CD8-positive, alpha-beta memory T cell (primary cell): Measurements from ENCODE around the gene PSMB7. TPM values are rescaled to one million over a fixed set of nuclear protein-coding genes. Genes with fewer than 3 reads are reported as not detected.
"Not testable (repeated sequence)": the region's sequence is repeated elsewhere in the genome, so short reads cannot be mapped to it uniquely, and the experiment has no call there.

Experiments
- CTCF ChIA-PET: fragments of 350-600 bp; sonication (Branson Sonifier 250); formaldehyde crosslinking; loops from one replicate; lab custom pipeline; 2021; ENCODE audit warnings: antibody characterized with exemption; lab: Charles Lee
- POLR2A ChIA-PET: fragments of 350-600 bp; sonication (Branson Sonifier 250); formaldehyde crosslinking; loops from one replicate; lab custom pipeline; 2021; ENCODE audit warnings: antibody characterized with exemption; lab: Charles Lee
- DNase-seq, 5 donors: peaks; one replicate each; pipeline versions ENCODE4 v3.0.0 to v3.0.0-alpha.2; 2020 to 2022; ENCODE audit warnings: mixed read lengths in 1 of 5
- H3K27ac ChIP-seq: one replicate; pipeline ENCODE4 v1.7.0; 2013; ENCODE audit warnings: low read depth, mild to moderate bottlenecking, low read length, moderate library complexity
- H3K27me3 ChIP-seq: 2 replicates; pipeline ENCODE4 v1.7.0; 2013; ENCODE audit warnings: low read length, mild to moderate bottlenecking; ENCODE audit not compliant: insufficient read depth, poor library complexity, severe bottlenecking
- H3K36me3 ChIP-seq: 2 replicates; pipeline ENCODE4 v1.7.0; 2013; ENCODE audit warnings: mild to moderate bottlenecking, low read length, moderate library complexity; ENCODE audit not compliant: insufficient read depth
- H3K4me1 ChIP-seq: 2 replicates; pipeline ENCODE4 v1.7.0; 2013; ENCODE audit warnings: mild to moderate bottlenecking, low read length, moderate library complexity; ENCODE audit not compliant: insufficient read depth
- H3K4me3 ChIP-seq: 2 replicates; pipeline ENCODE4 v1.7.0; 2013; ENCODE audit warnings: mild to moderate bottlenecking, low read length
- H3K9me3 ChIP-seq: 2 replicates; pipeline ENCODE4 v1.7.0; 2013; ENCODE audit warnings: mild to moderate bottlenecking, low read length
- H3K27ac Mint-ChIP-seq, 8 donors: one replicate each; pipeline ENCODE4 v1.8.0; 2020 to 2021; ENCODE audit warnings: mixed read lengths in 8 of 8, mild to moderate bottlenecking in 6 of 8, inconsistent platforms in 3 of 8, moderate library complexity in 3 of 8
- H3K27me3 Mint-ChIP-seq, 2 donors: one replicate each; pipeline ENCODE4 v1.8.0; 2020 to 2021; ENCODE audit warnings: mixed read lengths in 2 of 2, mild to moderate bottlenecking in 1 of 2, moderate library complexity in 1 of 2
- H3K36me3 Mint-ChIP-seq, 3 donors: one replicate each; pipeline ENCODE4 v1.8.0; 2020 to 2021; ENCODE audit warnings: mixed read lengths in 3 of 3, inconsistent platforms in 1 of 3, mild to moderate bottlenecking in 1 of 3
- H3K4me1 Mint-ChIP-seq, 3 donors: one replicate each; pipeline ENCODE4 v1.8.0; 2020 to 2021; ENCODE audit warnings: mixed read lengths in 3 of 3, inconsistent platforms in 1 of 3, mild to moderate bottlenecking in 1 of 3
- H3K4me3 Mint-ChIP-seq, 7 donors: one replicate each; pipeline ENCODE4 v1.8.0; 2020 to 2021; ENCODE audit warnings: mixed read lengths in 7 of 7, mild to moderate bottlenecking in 6 of 7, moderate library complexity in 4 of 7, inconsistent platforms in 2 of 7
- H3K9me3 Mint-ChIP-seq, 5 donors: one replicate each; pipeline ENCODE4 v1.8.0; 2020 to 2022; ENCODE audit warnings: mixed read lengths in 5 of 5, mild to moderate bottlenecking in 3 of 5, moderate library complexity in 2 of 5, inconsistent platforms in 1 of 5
- polyA plus RNA-seq: library from polyadenylated mRNA; unstranded; fragments of 300-500 nt; fragmentation: Illumina TruSeq; gene quantifications from one replicate; pipeline ENCODE4 v1.2.3, GENCODE V29; 2021
- total RNA-seq, 2 experiments: library from RNA; stranded (reverse); gene quantifications; one replicate each; pipeline ENCODE4 v1.2.3, GENCODE V29; 2021

The PSMB7 gene
- total and polyA plus RNA-seq, 3 experiments from 2014 or later = 161 to 215 (median 215) TPM

DNA sequence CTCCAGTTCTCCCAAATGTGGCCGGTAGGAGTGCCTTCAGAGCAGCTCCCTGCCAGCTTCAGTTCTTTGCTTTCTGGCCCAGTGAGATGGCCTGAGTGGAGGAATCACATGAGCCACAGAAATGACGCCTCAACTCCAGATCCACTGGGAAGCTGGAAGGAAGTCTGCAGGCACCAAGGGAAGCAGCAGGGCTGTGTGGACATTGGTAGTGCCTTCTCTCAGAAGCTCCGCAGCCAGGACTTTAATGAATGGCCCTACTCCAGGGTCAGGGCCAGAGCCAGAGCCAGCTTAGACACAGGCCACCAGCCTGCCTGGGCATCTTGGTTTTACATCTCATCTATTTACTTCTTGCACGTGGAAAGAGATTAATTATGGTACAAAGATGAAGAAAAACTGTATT, 12.0 kb upstream of the PSMB7 start:
- Histone ChIP-seq H3K4me1 (no peaks in the 10 kb centered on the region), H3K4me3 (no peak overlapping the region), H3K27ac (no peak overlapping the region), H3K36me3 (no peaks in the 10 kb centered on the region), H3K9me3 (no peaks in the 10 kb centered on the region), H3K27me3 (no peaks in the 10 kb centered on the region)
- Mint-ChIP-seq H3K27me3 (peaks cover 4 to 7% of the 10 kb centered on the region in 2 donors), H3K9me3 (no peaks in the 10 kb centered on the region), H3K27ac (no peak overlapping the region), H3K4me1 (no peaks in the 10 kb centered on the region), H3K36me3 (no peaks in the 10 kb centered on the region), H3K4me3 (no peak overlapping the region)
- DNase-seq = no peak
- ChIA-PET POLR2A (no interaction called here), CTCF (no interaction called here)

GRCh38 chr9:124426361-124426760, 11.1 kb upstream of the PSMB7 start:
- H3K27me3 ChIP-seq = no peaks in the 10 kb centered on the region
- no peak overlapping the region for H3K27ac ChIP-seq
- H3K4me1 Mint-ChIP-seq = no peaks in the 10 kb centered on the region
- ChIA-PET POLR2A (no interaction called here), CTCF (no interaction called here)
- no peaks in the 10 kb centered on the region for H3K4me1 ChIP-seq
- no peak overlapping the region for H3K4me3 Mint-ChIP-seq
- DNase-seq = no peak
- H3K36me3 ChIP-seq = no peaks in the 10 kb centered on the region
- no peaks in the 10 kb centered on the region for H3K9me3 Mint-ChIP-seq
- H3K36me3 Mint-ChIP-seq = no peaks in the 10 kb centered on the region
- no peak overlapping the region for H3K4me3 ChIP-seq
- H3K27me3 Mint-ChIP-seq = peaks cover 0 to 6% of the 10 kb centered on the region in 2 donors
- H3K9me3 ChIP-seq = no peaks in the 10 kb centered on the region
- no peak overlapping the region for H3K27ac Mint-ChIP-seq

- H3K27ac ChIP-seq, H3K36me3 Mint-ChIP-seq, H3K27me3 Mint-ChIP-seq, DNase-seq, H3K4me1 Mint-ChIP-seq, H3K9me3 ChIP-seq, CTCF ChIA-PET, H3K27ac Mint-ChIP-seq, H3K4me3 Mint-ChIP-seq, H3K27me3 ChIP-seq, POLR2A ChIA-PET, H3K4me1 ChIP-seq, H3K4me3 ChIP-seq, H3K9me3 Mint-ChIP-seq, H3K36me3 ChIP-seq: not testable (repeated sequence)
These were observed 10.5 kb upstream of the PSMB7 start for GRCh38 chr9:124425733-124426132.

- H3K27ac ChIP-seq = no peak overlapping the region
- Mint-ChIP-seq H3K27ac (no peak overlapping the region), H3K36me3 (no peaks in the 10 kb centered on the region), H3K4me3 (no peak overlapping the region), H3K4me1 (peaks cover 7 to 17% (median 12%) of the 10 kb centered on the region in 3 donors), H3K27me3 (peaks cover 0 to 6% of the 10 kb centered on the region in 2 donors), H3K9me3 (no peaks in the 10 kb centered on the region)
- no peaks in the 10 kb centered on the region for H3K27me3 ChIP-seq
- no peaks in the 10 kb centered on the region for H3K4me1 ChIP-seq
- no peaks in the 10 kb centered on the region for H3K36me3 ChIP-seq
- H3K9me3 ChIP-seq = no peaks in the 10 kb centered on the region
- H3K4me3 ChIP-seq = no peak overlapping the region
- ChIA-PET POLR2A (no interaction called here), CTCF (no interaction called here)
- no peak for DNase-seq
These were observed 8.3 kb upstream of the PSMB7 start for GRCh38 chr9:124423591-124423990.

DNA sequence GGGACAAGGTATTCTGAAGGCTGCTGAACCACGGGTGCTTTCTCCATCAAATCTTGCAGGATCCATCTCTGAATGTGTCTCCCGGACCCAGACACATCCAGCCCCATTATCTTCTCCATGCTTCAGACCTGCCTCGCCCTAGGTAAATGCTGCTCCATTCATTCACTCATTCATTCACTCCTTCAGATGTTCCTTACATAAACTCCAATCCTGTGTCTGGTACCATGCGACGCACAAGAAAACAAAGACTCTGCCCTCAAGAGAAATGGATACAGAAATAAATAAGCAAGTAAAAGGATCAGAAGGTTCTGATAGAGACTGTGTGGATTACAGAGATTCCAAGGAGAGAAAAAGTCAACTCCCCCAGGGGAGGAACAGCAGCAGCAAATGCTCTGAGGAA, 7.9 kb upstream of the PSMB7 start:
- H3K36me3 Mint-ChIP-seq = no peaks in the 10 kb centered on the region
- Histone ChIP-seq H3K4me3 (no peak overlapping the region), H3K4me1 (no peaks in the 10 kb centered on the region), H3K27ac (no peak overlapping the region), H3K36me3 (no peaks in the 10 kb centered on the region), H3K27me3 (no peaks in the 10 kb centered on the region), H3K9me3 (no peaks in the 10 kb centered on the region)
- no peak overlapping the region for H3K4me3 Mint-ChIP-seq
- CTCF ChIA-PET = no interaction called here
- peaks cover 8 to 18% (median 12%) of the 10 kb centered on the region in 3 donors for H3K4me1 Mint-ChIP-seq
- H3K9me3 Mint-ChIP-seq = no peaks in the 10 kb centered on the region
- POLR2A ChIA-PET = no interaction called here
- H3K27me3 Mint-ChIP-seq = peaks cover 0 to 6% of the 10 kb centered on the region in 2 donors
- H3K27ac Mint-ChIP-seq = no peak overlapping the region
- no peak for DNase-seq

- H3K9me3 Mint-ChIP-seq = no peaks in the 10 kb centered on the region
- H3K36me3 Mint-ChIP-seq = no peaks in the 10 kb centered on the region
- peaks cover 8 to 18% (median 12%) of the 10 kb centered on the region in 3 donors for H3K4me1 Mint-ChIP-seq
- H3K4me3 Mint-ChIP-seq = no peak overlapping the region
- ChIA-PET POLR2A (no interaction called here), CTCF (no interaction called here)
- no peaks in the 10 kb centered on the region for H3K27me3 ChIP-seq
- no peak overlapping the region for H3K27ac ChIP-seq
- H3K27ac Mint-ChIP-seq = no peak overlapping the region
- no peaks in the 10 kb centered on the region for H3K9me3 ChIP-seq
- no peaks in the 10 kb centered on the region for H3K4me1 ChIP-seq
- no peak for DNase-seq
- no peak overlapping the region for H3K4me3 ChIP-seq
- peaks cover 0 to 6% of the 10 kb centered on the region in 2 donors for H3K27me3 Mint-ChIP-seq
- H3K36me3 ChIP-seq = no peaks in the 10 kb centered on the region
These were observed 5.8 kb upstream of the PSMB7 start for GRCh38 chr9:124420991-124421543.

GRCh38 chr9:124419832-124420489, 4.7 kb upstream of the PSMB7 start:
- ChIA-PET POLR2A (no interaction called here), CTCF (interaction anchor here (1.2 kb wide), 1 partner anchor 11 kb away, joined by 4 read pairs; no protein-coding TSS in a partner anchor)
- peaks cover 0 to 6% of the 10 kb centered on the region in 2 donors for H3K27me3 Mint-ChIP-seq
- H3K4me1 Mint-ChIP-seq = peaks cover 15 to 26% (median 19%) of the 10 kb centered on the region in 3 donors
- H3K9me3 Mint-ChIP-seq = peaks cover 0 to 4% (median 2%) of the 10 kb centered on the region in 5 donors
- DNase-seq = no peak
- Histone ChIP-seq H3K4me1 (peaks cover 5% of the 10 kb centered on the region), H3K27ac (no peak overlapping the region), H3K27me3 (no peaks in the 10 kb centered on the region), H3K9me3 (no peaks in the 10 kb centered on the region), H3K4me3 (no peak overlapping the region), H3K36me3 (no peaks in the 10 kb centered on the region)
- peaks cover 0 to 4% (median 2%) of the 10 kb centered on the region in 3 donors for H3K36me3 Mint-ChIP-seq
- no peak overlapping the region for H3K4me3 Mint-ChIP-seq
- H3K27ac Mint-ChIP-seq = peak overlapping the region in 3 of 8 donors; percentile 24 to 81 (median 26)

GRCh38 chr9:124415852-124416484, 726 bp upstream of the PSMB7 start:
- H3K9me3 ChIP-seq = no peaks in the 10 kb centered on the region
- CTCF ChIA-PET = no interaction called here
- H3K4me1 ChIP-seq = peaks cover 17% of the 10 kb centered on the region
- Mint-ChIP-seq H3K27ac (peak overlapping the region in 5 of 8 donors; percentile 82 to 98 (median 97)), H3K27me3 (no peaks in the 10 kb centered on the region), H3K4me1 (peaks cover 36 to 49% (median 47%) of the 10 kb centered on the region in 3 donors), H3K36me3 (peaks cover 6 to 38% (median 22%) of the 10 kb centered on the region in 3 donors), H3K4me3 (peak overlapping the region; percentile 95 to 99 (median 98)), H3K9me3 (peaks cover 0 to 4% (median 2%) of the 10 kb centered on the region in 5 donors)
- peaks cover 26% of the 10 kb centered on the region for H3K36me3 ChIP-seq
- H3K27ac ChIP-seq = no peak overlapping the region
- peak overlapping the region; percentile 44 for H3K4me3 ChIP-seq
- no peaks in the 10 kb centered on the region for H3K27me3 ChIP-seq
- no peak for DNase-seq
- POLR2A ChIA-PET = no interaction called here
